ENCODE data around the gene AFAP1L1.

The AFAP1L1 gene

GRCh38 chr5:149379177-149379761, 107.6 kb downstream of the AFAP1L1 start, which contains the start of gene IL17B:
TSS of gene IL17B (minus strand) at chr5:149379292. CDS start at chr5:149379225, 67 bp downstream.
- H3K27ac ChIP-seq = no peak within 1 kb of the TSS
- TF ChIP-seq, protein P1, sequence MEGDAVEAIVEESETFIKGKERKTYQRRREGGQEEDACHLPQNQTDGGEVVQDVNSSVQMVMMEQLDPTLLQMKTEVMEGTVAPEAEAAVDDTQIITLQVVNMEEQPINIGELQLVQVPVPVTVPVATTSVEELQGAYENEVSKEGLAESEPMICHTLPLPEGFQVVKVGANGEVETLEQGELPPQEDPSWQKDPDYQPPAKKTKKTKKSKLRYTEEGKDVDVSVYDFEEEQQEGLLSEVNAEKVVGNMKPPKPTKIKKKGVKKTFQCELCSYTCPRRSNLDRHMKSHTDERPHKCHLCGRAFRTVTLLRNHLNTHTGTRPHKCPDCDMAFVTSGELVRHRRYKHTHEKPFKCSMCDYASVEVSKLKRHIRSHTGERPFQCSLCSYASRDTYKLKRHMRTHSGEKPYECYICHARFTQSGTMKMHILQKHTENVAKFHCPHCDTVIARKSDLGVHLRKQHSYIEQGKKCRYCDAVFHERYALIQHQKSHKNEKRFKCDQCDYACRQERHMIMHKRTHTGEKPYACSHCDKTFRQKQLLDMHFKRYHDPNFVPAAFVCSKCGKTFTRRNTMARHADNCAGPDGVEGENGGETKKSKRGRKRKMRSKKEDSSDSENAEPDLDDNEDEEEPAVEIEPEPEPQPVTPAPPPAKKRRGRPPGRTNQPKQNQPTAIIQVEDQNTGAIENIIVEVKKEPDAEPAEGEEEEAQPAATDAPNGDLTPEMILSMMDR (IDR thresholded peaks at IDR 0.05) = no peak
- no peak for TF ChIP-seq ZFX (IDR thresholded peaks at IDR 0.05; ENCODE audit: borderline replicate concordance)

GRCh38 chr5:149379818-149380374, 108.2 kb downstream of the AFAP1L1 start:
- TF ChIP-seq ZFX (IDR thresholded peaks at IDR 0.05; ENCODE audit: borderline replicate concordance) = no peak
- TF ChIP-seq, protein P1 (IDR thresholded peaks at IDR 0.05) = no peak
- H3K27ac ChIP-seq = no peak overlapping the region

GRCh38 chr5:149380466-149381121, 108.9 kb downstream of the AFAP1L1 start:
- no peak overlapping the region for H3K27ac ChIP-seq
- TF ChIP-seq ZFX (IDR thresholded peaks at IDR 0.05; ENCODE audit: borderline replicate concordance) = no peak
- TF ChIP-seq, protein P1 (IDR thresholded peaks at IDR 0.05) = no peak

DNA sequence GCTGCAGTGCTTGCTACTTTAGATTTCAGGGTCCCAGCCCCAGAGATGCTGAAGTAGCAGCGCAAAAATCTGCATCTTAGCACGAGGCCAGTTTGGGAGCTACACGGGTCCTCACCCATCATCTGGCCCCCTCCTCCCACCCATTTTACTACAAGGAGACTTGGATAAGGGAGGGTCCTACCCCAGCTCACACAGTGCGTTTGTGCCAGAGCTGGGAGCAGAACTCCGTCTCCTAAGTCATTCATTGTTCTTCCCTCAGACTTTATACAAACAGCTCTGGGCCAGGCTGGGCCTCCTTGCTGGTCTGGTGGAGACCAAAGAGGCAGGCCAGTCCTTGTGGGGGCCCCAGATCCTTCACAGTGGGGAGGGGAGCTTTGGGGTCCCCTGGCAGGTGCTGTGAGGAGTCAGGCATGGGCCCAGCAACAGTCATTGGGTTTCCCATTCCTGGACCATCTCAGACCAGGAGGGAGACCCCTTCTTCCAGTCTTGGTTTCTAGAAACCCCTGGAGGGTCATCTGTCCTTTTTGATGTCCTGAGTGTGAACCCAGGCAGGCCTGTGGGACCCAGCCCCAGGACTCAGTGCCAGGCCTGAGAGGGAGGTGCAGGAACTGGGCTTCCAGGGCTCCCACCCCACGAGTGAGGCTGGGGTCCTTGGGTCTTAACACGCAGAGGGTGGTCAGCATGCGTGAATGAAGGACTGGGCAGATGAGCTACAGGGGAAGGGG, 109.8 kb downstream of the AFAP1L1 start:
- no peak overlapping the region for H3K27ac ChIP-seq
- no peak for TF ChIP-seq ZFX (IDR thresholded peaks at IDR 0.05; ENCODE audit: borderline replicate concordance)
- TF ChIP-seq, protein P1 (IDR thresholded peaks at IDR 0.05) = no peak

GRCh38 chr5:149381986-149382338, 110.3 kb downstream of the AFAP1L1 start:
- no peak for TF ChIP-seq ZFX (IDR thresholded peaks at IDR 0.05; ENCODE audit: borderline replicate concordance)
- TF ChIP-seq, protein P1 (IDR thresholded peaks at IDR 0.05) = peak; percentile 93
- no peak overlapping the region for H3K27ac ChIP-seq

GRCh38 chr5:149382517-149383220, 111.0 kb downstream of the AFAP1L1 start:
- H3K27ac ChIP-seq = no peak overlapping the region
- TF ChIP-seq, protein P1 (IDR thresholded peaks at IDR 0.05) = no peak
- TF ChIP-seq ZFX (IDR thresholded peaks at IDR 0.05; ENCODE audit: borderline replicate concordance) = no peak
